Measurements from ENCODE around the gene ANOS1. TPM values are rescaled to one million over a fixed set of nuclear protein-coding genes. Genes with fewer than 3 reads are reported as not detected.

ANOS1 gene
- total RNA-seq, 1 donor from 2014 or later = 5.0 TPM

- Histone ChIP-seq H3K27me3 (ENCODE audit: low read depth) (no peaks in the 10 kb centered on the region), H3K27ac (replicated peaks) (no peak overlapping the region), H3K4me3 (no peak overlapping the region), H3K4me1 (no peaks in the 10 kb centered on the region), H3K9me3 (replicated peaks) (no peaks in the 10 kb centered on the region), H3K36me3 (no peaks in the 10 kb centered on the region)
- intact Hi-C loops (cut with micrococcal nuclease) = no loop called here
- TF ChIP-seq CTCF (IDR thresholded peaks at IDR 0.05; ENCODE audit: borderline replicate concordance) = no peak
- DNase-seq = no peak
Observed at GRCh38 chrX:8579602-8580001, 152.3 kb downstream of the ANOS1 start.

- Histone ChIP-seq H3K27ac (replicated peaks) (no peak overlapping the region), H3K36me3 (no peaks in the 10 kb centered on the region), H3K27me3 (ENCODE audit: low read depth) (no peaks in the 10 kb centered on the region), H3K9me3 (replicated peaks) (no peaks in the 10 kb centered on the region), H3K4me1 (no peaks in the 10 kb centered on the region), H3K4me3 (no peak overlapping the region)
- no peak for DNase-seq
- TF ChIP-seq CTCF (IDR thresholded peaks at IDR 0.05; ENCODE audit: borderline replicate concordance) = no peak
- intact Hi-C loops (cut with micrococcal nuclease) = no loop called here
Observed at GRCh38 chrX:8576821-8577220, 155.1 kb downstream of the ANOS1 start.

- TF ChIP-seq CTCF (IDR thresholded peaks at IDR 0.05; ENCODE audit: borderline replicate concordance) = no peak
- no peaks in the 10 kb centered on the region for H3K27me3 ChIP-seq (ENCODE audit: low read depth)
- intact Hi-C loops (cut with micrococcal nuclease) = no loop called here
- DNase-seq = no peak
- no peak overlapping the region for H3K4me3 ChIP-seq
- H3K36me3 ChIP-seq = no peaks in the 10 kb centered on the region
- H3K9me3 ChIP-seq (replicated peaks) = no peaks in the 10 kb centered on the region
- H3K4me1 ChIP-seq = no peaks in the 10 kb centered on the region
- no peak overlapping the region for H3K27ac ChIP-seq (replicated peaks)
Observed at GRCh38 chrX:8565729-8566128, 166.2 kb downstream of the ANOS1 start.

- TF ChIP-seq CTCF (IDR thresholded peaks at IDR 0.05; ENCODE audit: borderline replicate concordance) = no peak
- H3K27me3 ChIP-seq (ENCODE audit: low read depth) = no peaks in the 10 kb centered on the region
- DNase-seq = no peak
- H3K9me3 ChIP-seq (replicated peaks) = no peaks in the 10 kb centered on the region
- no peaks in the 10 kb centered on the region for H3K4me1 ChIP-seq
- H3K27ac ChIP-seq (replicated peaks) = no peak overlapping the region
- no peak overlapping the region for H3K4me3 ChIP-seq
- H3K36me3 ChIP-seq = no peaks in the 10 kb centered on the region
- intact Hi-C loops (cut with micrococcal nuclease) = no loop called here
Observed at GRCh38 chrX:8548446-8548845, 183.5 kb downstream of the ANOS1 start.

- Histone ChIP-seq H3K4me3 (no peak overlapping the region), H3K27ac (replicated peaks) (no peak overlapping the region), H3K4me1 (no peaks in the 10 kb centered on the region), H3K27me3 (ENCODE audit: low read depth) (no peaks in the 10 kb centered on the region), H3K9me3 (replicated peaks) (no peaks in the 10 kb centered on the region), H3K36me3 (no peaks in the 10 kb centered on the region)
- intact Hi-C loops (cut with micrococcal nuclease) = no loop called here
- DNase-seq = no peak
- TF ChIP-seq CTCF (IDR thresholded peaks at IDR 0.05; ENCODE audit: borderline replicate concordance) = no peak
Observed at GRCh38 chrX:8546715-8547114, 185.2 kb downstream of the ANOS1 start.

GRCh38 chrX:8520791-8521190, 211.1 kb downstream of the ANOS1 start:
- Histone ChIP-seq H3K36me3 (no peaks in the 10 kb centered on the region), H3K4me1 (no peaks in the 10 kb centered on the region), H3K27ac (replicated peaks) (no peak overlapping the region), H3K27me3 (ENCODE audit: low read depth) (no peaks in the 10 kb centered on the region), H3K9me3 (replicated peaks) (no peaks in the 10 kb centered on the region), H3K4me3 (no peak overlapping the region)
- no peak for DNase-seq
- intact Hi-C loops (cut with micrococcal nuclease) = no loop called here
- no peak for TF ChIP-seq CTCF (IDR thresholded peaks at IDR 0.05; ENCODE audit: borderline replicate concordance)

Data from left ventricle myocardium inferior (tissue), 1 donor.